GM19099 (cell line): ENCODE data around the gene ZBTB16.

Source experiments
- POLR2A ChIP-seq: IDR thresholded peaks from 3 replicates; pipeline ENCODE4 v1.6.1; 2011; ENCODE audit warnings: low read depth; ENCODE audit not compliant: insufficient read length; ENCODE audit errors: extremely low read depth

ZBTB16 gene

DNA sequence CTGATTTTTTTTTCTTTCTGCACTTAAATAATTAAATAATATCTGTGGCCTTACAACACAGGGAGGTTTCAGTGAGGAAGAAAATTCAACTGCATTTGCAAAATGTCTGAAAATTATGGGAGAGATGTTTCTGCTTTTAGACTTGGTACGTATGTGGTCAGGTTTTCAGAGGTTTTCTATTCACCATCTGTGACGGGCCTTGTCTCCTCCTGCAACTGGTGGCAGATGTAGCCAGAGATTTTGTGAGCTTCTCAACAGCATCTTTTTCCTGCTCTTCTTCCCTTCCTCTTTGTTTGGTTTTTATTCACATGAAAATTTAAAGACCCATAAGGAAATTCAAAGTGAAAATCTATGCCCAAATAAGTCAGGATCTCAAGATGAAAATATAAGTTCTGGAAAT, 38.3 kb downstream of the ZBTB16 start:
- no peak for TF ChIP-seq POLR2A

DNA sequence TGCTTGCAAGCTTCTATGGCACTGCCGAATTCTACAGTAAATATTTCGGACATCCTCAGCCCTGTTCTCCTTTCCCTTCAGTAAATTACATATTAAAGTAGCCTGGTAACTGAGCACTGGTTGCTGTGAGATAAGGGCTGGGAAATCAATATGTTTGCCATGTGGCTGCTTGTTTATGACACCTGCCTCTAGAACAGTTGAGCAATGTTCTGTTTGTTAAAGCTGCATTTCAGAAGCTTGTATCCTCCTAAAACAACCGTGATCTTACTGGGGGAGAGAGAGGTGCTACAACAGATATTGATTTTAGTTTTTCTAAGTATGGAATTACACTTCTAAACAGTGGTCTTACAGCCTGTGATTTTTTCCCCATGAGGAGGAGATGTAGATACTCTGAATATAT, 39.4 kb downstream of the ZBTB16 start:
- no peak for TF ChIP-seq POLR2A

DNA sequence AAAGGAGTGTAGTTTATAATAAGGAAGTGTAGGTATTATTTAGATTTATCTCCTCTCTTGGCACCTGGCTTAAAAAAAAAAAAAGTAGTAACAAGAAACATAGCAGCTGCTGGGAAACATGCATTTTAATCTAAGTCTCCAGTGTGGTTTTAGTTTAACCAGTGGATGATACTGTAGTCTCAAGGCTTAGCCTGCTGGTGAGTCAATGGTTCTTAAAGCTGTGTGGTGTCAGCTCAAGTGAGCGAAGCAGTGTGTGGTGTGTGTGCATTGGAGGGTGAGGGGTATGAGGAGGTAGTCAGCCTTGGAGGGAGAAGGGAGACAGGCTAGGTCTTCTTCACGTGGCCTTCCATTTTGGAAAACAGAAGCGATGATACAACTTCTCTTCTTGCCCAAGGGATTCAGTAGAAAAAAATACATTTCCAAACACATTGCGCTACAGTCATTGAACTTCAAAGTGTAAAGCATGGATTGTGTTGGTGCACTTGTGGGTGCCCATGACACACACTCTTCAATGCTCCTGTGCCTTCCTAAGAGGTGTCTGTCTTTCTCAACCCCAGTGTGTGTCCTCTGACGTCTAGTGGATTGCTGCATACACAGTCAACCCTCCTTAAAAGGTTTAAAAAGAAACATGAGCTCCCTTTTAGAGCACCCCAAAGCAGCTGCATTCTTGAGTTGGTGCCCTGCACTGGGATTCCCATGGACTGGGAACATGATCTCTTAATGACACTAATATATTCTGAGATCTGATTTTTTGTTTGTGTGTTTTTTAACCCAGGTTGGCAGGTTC, 40.1 kb downstream of the ZBTB16 start:
- no peak for TF ChIP-seq POLR2A

DNA sequence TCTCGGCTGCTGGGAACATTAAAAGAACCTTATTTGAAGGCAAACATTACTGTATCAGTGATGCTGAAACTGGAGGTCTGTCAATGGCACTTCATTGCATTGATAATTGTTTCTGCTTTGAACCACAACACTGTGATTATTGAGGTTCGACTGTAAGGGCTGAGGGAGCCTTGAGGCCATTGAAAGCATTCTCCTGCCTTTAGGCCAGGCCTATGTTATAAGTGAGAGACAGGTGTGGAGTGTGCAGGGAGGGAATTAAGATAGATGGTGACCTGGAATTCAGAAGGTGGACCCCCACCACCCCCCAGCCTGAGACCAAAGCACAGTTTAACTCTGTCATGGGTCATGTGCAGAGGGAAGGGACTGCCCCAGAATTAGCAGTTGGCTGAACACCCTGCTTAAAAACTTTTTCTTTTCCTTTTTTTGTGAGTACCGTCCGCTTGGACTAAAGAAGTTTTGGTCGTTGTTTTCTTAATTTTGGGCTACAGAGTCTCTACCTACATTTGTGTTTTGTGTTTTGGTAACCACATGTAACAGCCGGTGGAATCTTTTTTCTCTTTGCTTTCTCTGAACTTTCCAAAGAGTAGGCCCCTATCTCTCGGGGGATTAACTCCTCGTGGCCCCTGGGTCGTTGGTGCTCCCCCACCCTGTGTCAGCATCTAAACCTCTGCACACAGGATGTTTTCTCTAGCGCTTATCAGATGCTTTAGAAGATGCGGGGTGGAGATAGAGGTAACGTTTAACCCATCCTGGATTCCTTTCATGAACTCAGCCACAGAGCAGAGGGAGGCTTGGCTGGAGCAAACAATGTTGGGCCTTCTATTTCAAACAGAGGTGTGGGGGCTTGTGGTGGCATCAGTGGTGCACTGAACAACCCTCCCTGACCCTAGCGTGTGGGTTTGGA, 43.7 kb downstream of the ZBTB16 start:
- TF ChIP-seq POLR2A, result no peak

- no peak for TF ChIP-seq POLR2A
These were observed 46.1 kb downstream of the ZBTB16 start for GRCh38 chr11:114105611-114106010.

DNA sequence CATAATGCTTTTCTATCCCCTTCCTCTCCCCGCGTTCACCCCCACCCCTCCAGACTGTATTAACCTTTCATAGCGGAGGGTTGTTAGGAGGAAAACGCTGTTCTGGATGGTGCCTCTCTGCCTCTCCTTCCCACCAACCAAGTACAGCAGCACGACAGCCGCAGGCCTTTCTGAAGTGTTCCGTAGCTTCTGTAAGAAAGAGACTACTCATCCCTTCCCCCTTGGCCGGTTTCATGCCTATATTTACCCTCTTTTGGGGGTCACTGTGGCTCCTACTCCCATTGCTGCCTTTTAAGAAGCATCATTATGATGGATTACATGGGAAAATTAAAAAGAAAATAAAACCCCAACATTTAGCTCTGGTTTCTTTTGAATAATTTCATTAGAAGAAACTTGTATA, 46.5 kb downstream of the ZBTB16 start:
- no peak for TF ChIP-seq POLR2A

DNA sequence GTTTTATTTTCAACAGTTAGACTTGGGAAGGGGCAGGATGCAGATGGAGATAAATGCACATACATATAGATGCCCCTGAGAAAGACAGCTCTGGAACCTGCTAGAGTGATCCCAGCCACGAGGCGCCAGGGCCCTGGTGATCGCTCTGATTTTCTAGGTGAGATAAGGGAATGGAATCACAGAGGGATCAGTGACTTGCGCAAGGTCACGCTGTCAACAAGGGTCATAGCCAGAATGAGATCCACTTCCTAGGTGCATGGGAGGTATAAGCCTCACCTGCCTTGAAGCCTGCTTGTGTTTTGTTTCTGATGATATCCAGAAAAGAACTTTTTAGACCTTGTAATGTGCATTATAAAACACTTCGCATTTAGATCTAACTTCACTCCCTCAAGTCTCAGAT, 47.5 kb downstream of the ZBTB16 start:
- no peak for TF ChIP-seq POLR2A

DNA sequence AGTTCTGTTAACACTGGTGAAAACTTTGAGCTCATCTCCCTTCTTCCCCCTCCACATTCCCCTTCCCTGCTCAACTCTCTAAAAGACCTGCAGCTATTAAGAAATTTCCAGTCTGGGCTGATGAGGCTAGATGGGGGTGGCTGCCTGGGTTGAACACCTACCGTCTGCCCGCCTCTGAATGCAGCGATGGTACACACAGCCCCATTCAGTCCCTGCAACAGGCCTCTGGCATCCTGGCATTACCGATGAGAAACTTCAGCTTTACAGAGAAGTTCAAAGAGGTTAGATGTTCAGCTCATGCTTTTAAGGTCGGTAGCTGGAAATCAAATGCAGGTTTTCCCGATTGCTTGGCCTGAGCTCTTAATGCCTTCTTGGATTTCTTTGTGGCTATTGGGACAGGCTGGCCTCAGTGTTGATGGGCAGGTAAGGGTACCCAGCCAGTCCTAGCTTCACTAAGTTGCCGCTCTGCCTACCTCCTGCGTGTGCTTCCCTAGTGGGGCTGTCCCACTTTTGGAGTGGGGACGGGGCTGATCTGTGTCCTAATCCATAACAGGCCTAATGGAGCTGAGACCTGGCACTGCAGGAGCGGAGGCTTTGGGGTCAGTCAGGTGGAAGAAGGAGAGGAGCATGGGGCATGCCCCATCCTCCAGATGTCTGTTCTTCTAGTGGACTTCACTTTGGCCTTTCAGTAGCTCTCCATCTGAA, 49.1 kb downstream of the ZBTB16 start:
- no peak for TF ChIP-seq POLR2A

- no peak for TF ChIP-seq POLR2A
These were observed 49.9 kb downstream of the ZBTB16 start for GRCh38 chr11:114109206-114110090.

DNA sequence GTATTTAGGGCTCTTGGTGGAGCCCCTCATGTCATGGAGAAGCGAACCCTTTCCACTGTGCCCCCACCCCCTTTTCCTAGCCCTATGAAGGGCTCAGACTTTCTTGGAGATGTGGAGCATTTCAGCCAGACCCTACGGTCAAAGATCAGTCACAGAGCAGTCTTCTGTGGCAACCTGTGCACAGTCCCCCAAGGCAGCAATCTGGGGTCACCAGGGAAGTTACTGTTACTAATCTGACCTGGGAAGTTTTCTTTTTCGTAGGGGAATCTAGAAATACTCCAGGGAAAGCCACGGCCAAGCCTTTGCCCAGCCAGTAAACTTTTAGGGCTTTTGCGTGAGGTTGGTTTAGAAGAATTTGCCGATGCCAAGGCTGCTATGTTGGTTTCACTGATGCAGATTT, 50.6 kb downstream of the ZBTB16 start:
- no peak for TF ChIP-seq POLR2A

- no peak for TF ChIP-seq POLR2A
These were observed 51.7 kb downstream of the ZBTB16 start for GRCh38 chr11:114110952-114111947.

DNA sequence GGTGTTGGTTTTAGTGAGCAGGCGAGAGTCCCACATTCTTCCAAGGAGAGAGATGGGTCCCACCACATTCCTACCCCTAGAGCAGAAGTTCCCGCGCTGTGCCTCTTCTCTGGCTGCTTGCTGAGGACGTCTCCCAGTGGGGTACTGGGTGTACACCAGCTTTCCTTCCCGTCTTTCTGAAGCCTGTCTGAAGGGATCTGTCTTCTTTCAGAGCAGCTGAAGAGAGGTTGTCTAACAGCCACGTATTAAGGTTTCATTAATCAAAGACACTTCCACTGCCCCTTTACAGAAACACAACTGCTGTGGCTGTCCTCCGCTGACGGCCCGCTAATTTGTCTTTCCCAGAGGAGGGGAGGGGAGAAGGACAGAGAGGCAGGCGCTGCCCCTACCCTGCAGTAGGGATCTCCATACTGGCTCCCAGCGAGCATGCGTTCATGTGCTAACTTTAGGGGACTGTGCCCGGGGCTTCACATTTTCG, 56.0 kb downstream of the ZBTB16 start:
- TF ChIP-seq POLR2A, result no peak

DNA sequence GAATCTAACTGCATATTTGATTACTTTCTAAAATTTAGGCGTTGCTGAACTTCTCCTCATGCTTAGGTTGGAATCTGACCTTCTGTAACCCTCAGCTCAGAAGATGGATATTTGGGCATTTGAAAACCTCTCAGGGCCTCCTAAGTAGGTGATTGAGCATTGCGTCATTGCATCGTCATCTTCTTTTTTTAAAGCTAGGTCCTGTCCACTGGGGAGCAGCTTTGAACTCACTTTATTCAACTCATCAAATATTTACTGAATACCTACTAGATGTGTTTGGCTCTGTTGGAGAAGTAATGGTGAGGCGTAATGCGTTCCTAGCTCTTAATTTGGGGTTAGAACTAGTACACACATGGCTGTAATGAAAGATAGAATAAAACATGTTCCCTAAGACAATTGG, 56.8 kb downstream of the ZBTB16 start:
- no peak for TF ChIP-seq POLR2A
